Measurements from ENCODE around the gene ABCA7.

Gene ABCA7

DNA sequence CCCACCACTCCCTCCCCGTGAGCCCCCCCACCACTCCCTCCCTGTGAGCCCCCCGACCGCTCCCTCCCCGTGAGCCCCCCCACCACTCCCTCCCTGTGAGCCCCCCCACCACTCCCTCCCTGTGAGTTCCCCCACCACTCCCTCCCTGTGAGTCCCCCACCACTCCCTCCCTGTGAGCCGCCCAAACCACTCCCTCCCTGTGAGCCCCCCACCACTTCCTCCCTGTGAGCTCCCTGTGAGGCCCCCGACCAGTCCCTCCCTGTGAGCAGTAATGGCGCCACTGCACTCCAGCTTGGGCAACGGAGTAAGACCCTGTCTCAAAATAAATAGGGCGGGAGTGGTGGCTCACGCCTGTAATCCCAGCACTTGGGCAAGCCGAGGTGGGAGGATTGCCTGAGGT, 9.9 kb downstream of the ABCA7 start:
- no peak overlapping the region for H3K4me3 ChIP-seq (replicated peaks; ENCODE audit: low read depth, low read length)
- TF ChIP-seq, protein P1, sequence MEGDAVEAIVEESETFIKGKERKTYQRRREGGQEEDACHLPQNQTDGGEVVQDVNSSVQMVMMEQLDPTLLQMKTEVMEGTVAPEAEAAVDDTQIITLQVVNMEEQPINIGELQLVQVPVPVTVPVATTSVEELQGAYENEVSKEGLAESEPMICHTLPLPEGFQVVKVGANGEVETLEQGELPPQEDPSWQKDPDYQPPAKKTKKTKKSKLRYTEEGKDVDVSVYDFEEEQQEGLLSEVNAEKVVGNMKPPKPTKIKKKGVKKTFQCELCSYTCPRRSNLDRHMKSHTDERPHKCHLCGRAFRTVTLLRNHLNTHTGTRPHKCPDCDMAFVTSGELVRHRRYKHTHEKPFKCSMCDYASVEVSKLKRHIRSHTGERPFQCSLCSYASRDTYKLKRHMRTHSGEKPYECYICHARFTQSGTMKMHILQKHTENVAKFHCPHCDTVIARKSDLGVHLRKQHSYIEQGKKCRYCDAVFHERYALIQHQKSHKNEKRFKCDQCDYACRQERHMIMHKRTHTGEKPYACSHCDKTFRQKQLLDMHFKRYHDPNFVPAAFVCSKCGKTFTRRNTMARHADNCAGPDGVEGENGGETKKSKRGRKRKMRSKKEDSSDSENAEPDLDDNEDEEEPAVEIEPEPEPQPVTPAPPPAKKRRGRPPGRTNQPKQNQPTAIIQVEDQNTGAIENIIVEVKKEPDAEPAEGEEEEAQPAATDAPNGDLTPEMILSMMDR (IDR thresholded peaks at IDR 0.05; ENCODE audit: low read length, missing control alignments): no peak
- DNase-seq (ENCODE audit: low read depth): no peak

DNA sequence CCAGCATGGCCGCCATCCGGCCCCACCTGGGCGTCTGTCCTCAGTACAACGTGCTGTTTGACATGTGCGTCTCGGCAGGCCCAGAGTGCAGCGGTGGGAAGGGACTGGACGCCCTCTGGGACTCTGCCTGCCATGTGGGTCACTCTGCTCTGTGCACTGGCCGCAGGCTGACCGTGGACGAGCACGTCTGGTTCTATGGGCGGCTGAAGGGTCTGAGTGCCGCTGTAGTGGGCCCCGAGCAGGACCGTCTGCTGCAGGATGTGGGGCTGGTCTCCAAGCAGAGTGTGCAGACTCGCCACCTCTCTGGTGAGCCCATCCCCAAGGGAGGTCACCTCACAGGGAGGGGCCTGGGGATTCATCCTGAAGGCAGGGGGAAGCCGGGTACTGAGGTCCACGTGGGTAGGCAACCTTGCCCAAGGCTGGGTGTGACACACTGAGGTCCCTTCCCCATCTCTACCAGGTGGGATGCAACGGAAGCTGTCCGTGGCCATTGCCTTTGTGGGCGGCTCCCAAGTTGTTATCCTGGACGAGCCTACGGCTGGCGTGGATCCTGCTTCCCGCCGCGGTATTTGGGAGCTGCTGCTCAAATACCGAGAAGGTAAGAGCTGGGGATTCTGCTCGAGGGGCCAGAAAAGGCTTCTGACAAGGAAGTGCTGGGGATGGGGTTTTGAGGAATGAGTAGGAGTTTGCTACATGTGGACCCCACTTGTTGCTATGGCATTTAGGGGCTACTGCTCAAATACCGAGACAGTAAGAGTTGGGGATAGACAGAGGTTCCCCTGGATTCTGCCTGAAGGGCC, 11.3 kb downstream of the ABCA7 start:
- TF ChIP-seq, protein P1 (IDR thresholded peaks at IDR 0.05; ENCODE audit: low read length, missing control alignments): no peak
- H3K4me3 ChIP-seq (replicated peaks; ENCODE audit: low read depth, low read length): no peak overlapping the region
- DNase-seq (ENCODE audit: low read depth): no peak

DNA sequence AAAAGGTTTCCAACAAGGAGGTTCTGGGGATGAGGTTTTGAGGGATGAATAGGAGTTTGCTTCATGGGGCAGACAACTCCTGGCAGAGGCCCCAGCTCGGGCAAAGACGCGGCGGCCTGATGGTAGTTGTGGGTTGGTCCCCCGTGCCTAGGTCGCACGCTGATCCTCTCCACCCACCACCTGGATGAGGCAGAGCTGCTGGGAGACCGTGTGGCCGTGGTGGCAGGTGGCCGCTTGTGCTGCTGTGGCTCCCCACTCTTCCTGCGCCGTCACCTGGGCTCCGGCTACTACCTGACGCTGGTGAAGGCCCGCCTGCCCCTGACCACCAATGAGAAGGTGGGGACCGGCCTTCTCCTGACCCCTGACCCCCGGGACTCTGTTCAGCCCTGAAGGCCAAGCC, 11.9 kb downstream of the ABCA7 start:
- DNase-seq (ENCODE audit: low read depth): no peak
- no peak overlapping the region for H3K4me3 ChIP-seq (replicated peaks; ENCODE audit: low read depth, low read length)
- TF ChIP-seq, protein P1 (IDR thresholded peaks at IDR 0.05; ENCODE audit: low read length, missing control alignments): no peak

DNA sequence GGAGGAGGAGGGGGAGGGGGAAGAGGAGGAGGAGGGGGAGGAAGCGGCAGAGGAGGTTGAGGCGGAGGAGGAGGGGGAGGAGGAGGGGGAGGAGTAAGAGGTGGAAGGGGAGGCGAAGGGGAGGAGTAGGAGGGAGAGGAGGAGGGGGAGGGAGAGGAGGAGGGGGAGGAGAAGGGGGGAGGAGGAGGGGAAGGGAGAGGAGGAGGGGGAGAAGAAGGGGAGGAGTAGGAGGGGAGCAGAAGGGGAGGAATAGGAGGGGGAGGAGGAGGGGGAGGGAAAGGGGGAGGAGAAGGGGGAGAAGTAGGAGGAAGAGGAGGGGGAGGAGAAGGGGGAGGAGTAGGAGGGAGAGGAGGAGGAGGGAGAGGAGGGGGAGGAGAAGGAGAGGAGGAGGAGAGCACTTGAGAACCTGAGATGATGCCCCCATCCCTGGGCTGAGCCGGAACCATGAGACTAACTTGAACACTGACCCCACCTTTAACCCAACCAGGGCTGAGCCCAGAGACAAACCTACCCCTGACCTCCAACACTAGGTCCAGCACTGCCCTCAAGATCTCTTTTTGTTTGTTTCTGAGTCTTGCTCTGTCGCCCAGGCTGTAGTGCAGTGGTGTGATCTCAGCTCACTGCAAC, 12.6 kb downstream of the ABCA7 start:
- no peak overlapping the region for H3K4me3 ChIP-seq (replicated peaks; ENCODE audit: low read depth, low read length)
- no peak for DNase-seq (ENCODE audit: low read depth)
- TF ChIP-seq, protein P1 (IDR thresholded peaks at IDR 0.05; ENCODE audit: low read length, missing control alignments): no peak

DNA sequence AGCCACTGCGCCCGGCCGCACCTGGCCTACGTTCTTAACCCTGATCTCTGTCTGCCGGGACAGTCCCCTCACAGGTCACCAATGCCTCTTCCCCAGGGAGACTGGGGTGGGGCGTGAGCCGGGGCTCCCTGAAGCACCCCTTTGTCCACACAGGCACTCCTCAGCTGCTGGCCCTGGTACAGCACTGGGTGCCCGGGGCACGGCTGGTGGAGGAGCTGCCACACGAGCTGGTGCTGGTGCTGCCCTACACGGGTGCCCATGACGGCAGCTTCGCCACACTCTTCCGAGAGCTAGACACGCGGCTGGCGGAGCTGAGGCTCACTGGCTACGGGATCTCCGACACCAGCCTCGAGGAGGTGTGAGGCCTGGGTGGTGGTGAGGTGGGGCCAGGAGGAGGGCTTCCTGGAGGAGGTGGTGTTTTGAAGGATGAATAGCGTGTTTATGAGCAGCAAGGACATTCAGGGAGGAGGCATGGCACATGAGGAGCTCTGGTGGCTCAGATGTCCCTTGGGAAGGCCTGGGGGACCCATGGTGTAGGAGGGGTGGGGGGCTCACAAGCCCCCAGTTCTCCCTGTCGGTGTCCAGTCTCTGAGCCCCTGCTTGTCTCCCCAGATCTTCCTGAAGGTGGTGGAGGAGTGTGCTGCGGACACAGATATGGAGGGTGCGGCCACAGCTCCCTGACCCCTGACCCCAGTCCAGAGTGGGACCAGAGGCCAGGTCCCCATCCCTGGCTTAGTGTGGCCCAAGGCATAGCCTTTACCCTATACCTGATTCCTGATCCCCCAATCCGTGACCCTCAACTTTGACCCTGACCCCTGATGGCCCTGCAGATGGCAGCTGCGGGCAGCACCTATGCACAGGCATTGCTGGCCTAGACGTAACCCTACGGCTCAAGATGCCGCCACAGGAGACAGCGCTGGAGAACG, 13.5 kb downstream of the ABCA7 start:
- TF ChIP-seq, protein P1 (IDR thresholded peaks at IDR 0.05; ENCODE audit: low read length, missing control alignments): no peak

DNA sequence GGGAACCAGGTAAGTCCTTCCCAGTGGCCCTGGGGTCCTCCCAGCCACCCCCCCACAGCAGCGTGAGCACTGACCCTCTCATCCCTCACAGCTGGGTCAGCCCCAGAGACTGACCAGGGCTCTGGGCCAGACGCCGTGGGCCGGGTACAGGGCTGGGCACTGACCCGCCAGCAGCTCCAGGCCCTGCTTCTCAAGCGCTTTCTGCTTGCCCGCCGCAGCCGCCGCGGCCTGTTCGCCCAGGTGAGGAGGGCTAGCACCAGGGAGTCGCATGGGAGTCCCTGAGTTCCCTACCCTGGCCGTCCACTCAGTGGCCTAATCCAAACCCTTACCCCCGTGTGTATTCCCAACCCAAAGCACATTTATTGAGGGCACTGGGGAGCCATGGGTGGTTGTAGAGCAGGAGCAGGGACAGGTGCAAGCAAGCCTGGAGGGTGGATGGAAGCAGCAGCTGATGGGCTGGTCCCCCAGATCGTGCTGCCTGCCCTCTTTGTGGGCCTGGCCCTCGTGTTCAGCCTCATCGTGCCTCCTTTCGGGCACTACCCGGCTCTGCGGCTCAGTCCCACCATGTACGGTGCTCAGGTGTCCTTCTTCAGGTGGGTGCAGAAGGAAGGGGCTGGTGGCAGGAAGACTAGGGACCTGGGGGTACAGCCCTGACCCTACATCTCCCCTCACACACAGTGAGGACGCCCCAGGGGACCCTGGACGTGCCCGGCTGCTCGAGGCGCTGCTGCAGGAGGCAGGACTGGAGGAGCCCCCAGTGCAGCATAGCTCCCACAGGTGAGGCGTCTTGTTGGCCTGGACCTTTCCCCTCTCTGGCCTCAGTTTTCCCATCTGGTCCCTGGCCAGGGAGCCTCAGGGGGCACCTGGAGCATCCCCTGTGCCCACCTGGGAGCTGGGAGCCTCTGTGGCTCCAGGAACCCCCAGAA, 14.5 kb downstream of the ABCA7 start:
- TF ChIP-seq, protein P1 (IDR thresholded peaks at IDR 0.05; ENCODE audit: low read length, missing control alignments): no peak
- H3K4me3 ChIP-seq (replicated peaks; ENCODE audit: low read depth, low read length): no peak overlapping the region
- no peak for DNase-seq (ENCODE audit: low read depth)

More for the DNA sequence above, 13.5 kb downstream of the ABCA7 start:
- no peak overlapping the region for H3K4me3 ChIP-seq (replicated peaks; ENCODE audit: low read depth, low read length)
- no peak for DNase-seq (ENCODE audit: low read depth)
